ENCODE data around the gene CCNQ.

The CCNQ gene

GRCh38 chrX:153628129-153628528 lies 29.2 kb upstream of the CCNQ start:
- Histone ChIP-seq H3K9ac (ENCODE audit: low read length) (no peak overlapping the region), H3K27ac (ENCODE audit: low read depth, low read length) (no peak overlapping the region), H3K4me1 (ENCODE audit: control insufficient read depth, insufficient read depth, low read length) (no peaks in the 10 kb centered on the region), H3K4me3 (ENCODE audit: low read depth, low read length) (no peak overlapping the region), H3K9me3 (ENCODE audit: control insufficient read depth, insufficient read depth, low read depth, low read length) (peaks cover 21% of the 10 kb centered on the region; the same call in 1 of the 2 replicates), H3K27me3 (ENCODE audit: control insufficient read depth, insufficient read depth, low read length) (no peaks in the 10 kb centered on the region), H3K36me3 (ENCODE audit: control insufficient read depth, insufficient read depth, low read length) (no peaks in the 10 kb centered on the region)

- H3K36me3 ChIP-seq (ENCODE audit: control insufficient read depth, insufficient read depth, low read length): no peaks in the 10 kb centered on the region
- H3K9me3 ChIP-seq (ENCODE audit: control insufficient read depth, insufficient read depth, low read depth, low read length): peaks cover 25% of the 10 kb centered on the region; the same call in 1 of the 2 replicates
- no peaks in the 10 kb centered on the region for H3K4me1 ChIP-seq (ENCODE audit: control insufficient read depth, insufficient read depth, low read length)
- no peaks in the 10 kb centered on the region for H3K27me3 ChIP-seq (ENCODE audit: control insufficient read depth, insufficient read depth, low read length)
- no peak overlapping the region for H3K9ac ChIP-seq (ENCODE audit: low read length)
- no peak overlapping the region for H3K4me3 ChIP-seq (ENCODE audit: low read depth, low read length)
- H3K27ac ChIP-seq (ENCODE audit: low read depth, low read length): no peak overlapping the region
These were observed 28.8 kb upstream of the CCNQ start for GRCh38 chrX:153627675-153628111.

- H3K27me3 ChIP-seq (ENCODE audit: control insufficient read depth, insufficient read depth, low read length): 0 out of 2 replicates have a peak, but pooled peaks cover 2% of the 10 kb centered on the region
- H3K27ac ChIP-seq (ENCODE audit: low read depth, low read length): no peak overlapping the region
- H3K9ac ChIP-seq (ENCODE audit: low read length): no peak overlapping the region
- peaks cover 29% of the 10 kb centered on the region; the same call in 1 of the 2 replicates for H3K9me3 ChIP-seq (ENCODE audit: control insufficient read depth, insufficient read depth, low read depth, low read length)
- H3K36me3 ChIP-seq (ENCODE audit: control insufficient read depth, insufficient read depth, low read length): no peaks in the 10 kb centered on the region
- H3K4me1 ChIP-seq (ENCODE audit: control insufficient read depth, insufficient read depth, low read length): no peaks in the 10 kb centered on the region
- H3K4me3 ChIP-seq (ENCODE audit: low read depth, low read length): no peak overlapping the region
These were observed 28.1 kb upstream of the CCNQ start for GRCh38 chrX:153626863-153627674.

GRCh38 chrX:153626025-153626633 lies 27.2 kb upstream of the CCNQ start:
- Histone ChIP-seq H3K9me3 (ENCODE audit: control insufficient read depth, insufficient read depth, low read depth, low read length) (peaks cover 28% of the 10 kb centered on the region; the same call in 1 of the 2 replicates), H3K36me3 (ENCODE audit: control insufficient read depth, insufficient read depth, low read length) (no peaks in the 10 kb centered on the region), H3K9ac (ENCODE audit: low read length) (no peak overlapping the region), H3K4me3 (ENCODE audit: low read depth, low read length) (no peak overlapping the region), H3K27me3 (ENCODE audit: control insufficient read depth, insufficient read depth, low read length) (peaks cover 5% of the 10 kb centered on the region; the same call in 1 of the 2 replicates), H3K4me1 (ENCODE audit: control insufficient read depth, insufficient read depth, low read length) (no peaks in the 10 kb centered on the region), H3K27ac (ENCODE audit: low read depth, low read length) (no peak overlapping the region)

- no peak overlapping the region for H3K27ac ChIP-seq (ENCODE audit: low read depth, low read length)
- peaks cover 28% of the 10 kb centered on the region; the same call in 1 of the 2 replicates for H3K9me3 ChIP-seq (ENCODE audit: control insufficient read depth, insufficient read depth, low read depth, low read length)
- no peak overlapping the region for H3K9ac ChIP-seq (ENCODE audit: low read length)
- H3K4me3 ChIP-seq (ENCODE audit: low read depth, low read length): no peak overlapping the region
- H3K36me3 ChIP-seq (ENCODE audit: control insufficient read depth, insufficient read depth, low read length): no peaks in the 10 kb centered on the region
- no peaks in the 10 kb centered on the region for H3K4me1 ChIP-seq (ENCODE audit: control insufficient read depth, insufficient read depth, low read length)
- H3K27me3 ChIP-seq (ENCODE audit: control insufficient read depth, insufficient read depth, low read length): peaks cover 5% of the 10 kb centered on the region; the same call in 1 of the 2 replicates
These were observed 26.5 kb upstream of the CCNQ start for GRCh38 chrX:153625271-153626024.

- Histone ChIP-seq H3K4me1 (ENCODE audit: control insufficient read depth, insufficient read depth, low read length) (no peaks in the 10 kb centered on the region), H3K27me3 (ENCODE audit: control insufficient read depth, insufficient read depth, low read length) (peaks cover 5% of the 10 kb centered on the region; the same call in 1 of the 2 replicates), H3K36me3 (ENCODE audit: control insufficient read depth, insufficient read depth, low read length) (no peaks in the 10 kb centered on the region), H3K27ac (ENCODE audit: low read depth, low read length) (no peak overlapping the region), H3K9me3 (ENCODE audit: control insufficient read depth, insufficient read depth, low read depth, low read length) (peaks cover 28% of the 10 kb centered on the region; the same call in 1 of the 2 replicates), H3K4me3 (ENCODE audit: low read depth, low read length) (no peak overlapping the region), H3K9ac (ENCODE audit: low read length) (no peak overlapping the region)
These were observed 25.5 kb upstream of the CCNQ start for GRCh38 chrX:153624196-153625091.

GRCh38 chrX:153623310-153624029 lies 24.5 kb upstream of the CCNQ start:
- Histone ChIP-seq H3K27me3 (ENCODE audit: control insufficient read depth, insufficient read depth, low read length) (peaks cover 9% of the 10 kb centered on the region; the same call in 1 of the 2 replicates), H3K36me3 (ENCODE audit: control insufficient read depth, insufficient read depth, low read length) (no peaks in the 10 kb centered on the region), H3K9me3 (ENCODE audit: control insufficient read depth, insufficient read depth, low read depth, low read length) (peaks cover 21% of the 10 kb centered on the region; the same call in 1 of the 2 replicates), H3K9ac (ENCODE audit: low read length) (no peak overlapping the region), H3K27ac (ENCODE audit: low read depth, low read length) (no peak overlapping the region), H3K4me1 (ENCODE audit: control insufficient read depth, insufficient read depth, low read length) (no peaks in the 10 kb centered on the region), H3K4me3 (ENCODE audit: low read depth, low read length) (no peak overlapping the region)

GRCh38 chrX:153622661-153623309 lies 23.8 kb upstream of the CCNQ start:
- Histone ChIP-seq H3K27ac (ENCODE audit: low read depth, low read length) (no peak overlapping the region), H3K4me1 (ENCODE audit: control insufficient read depth, insufficient read depth, low read length) (no peaks in the 10 kb centered on the region), H3K9ac (ENCODE audit: low read length) (no peak overlapping the region), H3K36me3 (ENCODE audit: control insufficient read depth, insufficient read depth, low read length) (no peaks in the 10 kb centered on the region), H3K9me3 (ENCODE audit: control insufficient read depth, insufficient read depth, low read depth, low read length) (peaks cover 20% of the 10 kb centered on the region; the same call in 1 of the 2 replicates), H3K27me3 (ENCODE audit: control insufficient read depth, insufficient read depth, low read length) (peaks cover 16% of the 10 kb centered on the region; the same call in 1 of the 2 replicates), H3K4me3 (ENCODE audit: low read depth, low read length) (no peak overlapping the region)

- H3K27me3 ChIP-seq (ENCODE audit: control insufficient read depth, insufficient read depth, low read length): peaks cover 23% of the 10 kb centered on the region
- peaks cover 20% of the 10 kb centered on the region; the same call in 1 of the 2 replicates for H3K9me3 ChIP-seq (ENCODE audit: control insufficient read depth, insufficient read depth, low read depth, low read length)
- H3K4me1 ChIP-seq (ENCODE audit: control insufficient read depth, insufficient read depth, low read length): no peaks in the 10 kb centered on the region
- no peak overlapping the region for H3K4me3 ChIP-seq (ENCODE audit: low read depth, low read length)
- H3K27ac ChIP-seq (ENCODE audit: low read depth, low read length): no peak overlapping the region
- no peaks in the 10 kb centered on the region for H3K36me3 ChIP-seq (ENCODE audit: control insufficient read depth, insufficient read depth, low read length)
- H3K9ac ChIP-seq (ENCODE audit: low read length): no peak overlapping the region
These were observed 23.1 kb upstream of the CCNQ start for GRCh38 chrX:153621949-153622598.

All from HUES6 (cell line).